HG03103 (cell line): ENCODE results near the gene LRRC15.

Experiments
- ATAC-seq: cut with Tn5 transposase; IDR thresholded peaks from one replicate; pipeline ENCODE4 v1.9.1; 2021; ENCODE audit warnings: low read depth; ENCODE audit not compliant: unreplicated experiment

Gene LRRC15

GRCh38 chr3:194365526-194365925, 4.0 kb downstream of the LRRC15 start:
- ATAC-seq: no peak

- no peak for ATAC-seq
Observed at GRCh38 chr3:194364652-194365434, 4.7 kb downstream of the LRRC15 start.

- no peak for ATAC-seq
Observed at GRCh38 chr3:194364314-194364651, 5.3 kb downstream of the LRRC15 start.

GRCh38 chr3:194360568-194360967, 9.0 kb downstream of the LRRC15 start:
- ATAC-seq: no peak

GRCh38 chr3:194357681-194358080, 11.9 kb downstream of the LRRC15 start:
- no peak for ATAC-seq

- no peak for ATAC-seq
Observed at GRCh38 chr3:194355379-194355778, 14.2 kb downstream of the LRRC15 start.

GRCh38 chr3:194354315-194354714, 15.2 kb downstream of the LRRC15 start:
- ATAC-seq: no peak

- ATAC-seq: no peak
Observed at GRCh38 chr3:194352667-194353246, 16.8 kb downstream of the LRRC15 start.

GRCh38 chr3:194351952-194352536, 17.5 kb downstream of the LRRC15 start:
- no peak for ATAC-seq

GRCh38 chr3:194351080-194351672, 18.4 kb downstream of the LRRC15 start, which contains the start of gene CPN2:
Gene CPN2 (minus strand): TSS chr3:194351328. CDS start chr3:194342702, 8,626 bp downstream.
- no peak for ATAC-seq

GRCh38 chr3:194350726-194351071, 18.8 kb downstream of the LRRC15 start:
- ATAC-seq: no peak

GRCh38 chr3:194348354-194348753, 21.2 kb downstream of the LRRC15 start:
- no peak for ATAC-seq

- no peak for ATAC-seq
Observed at GRCh38 chr3:194346621-194347020, 22.9 kb downstream of the LRRC15 start.

- ATAC-seq: no peak
Observed at GRCh38 chr3:194346035-194346434, 23.5 kb downstream of the LRRC15 start.

- ATAC-seq: no peak
Observed at GRCh38 chr3:194344012-194344411, 25.5 kb downstream of the LRRC15 start.

- ATAC-seq: no peak
Observed at GRCh38 chr3:194343561-194343893, 26.0 kb downstream of the LRRC15 start.

GRCh38 chr3:194342861-194343560, 26.5 kb downstream of the LRRC15 start:
- no peak for ATAC-seq

- no peak for ATAC-seq
Observed at GRCh38 chr3:194340757-194341400, 28.7 kb downstream of the LRRC15 start.

GRCh38 chr3:194339840-194340239, 29.7 kb downstream of the LRRC15 start:
- no peak for ATAC-seq

GRCh38 chr3:194339356-194339755, 30.2 kb downstream of the LRRC15 start:
- ATAC-seq: no peak
